ENCODE data around the gene PTPRJ.

DNA sequence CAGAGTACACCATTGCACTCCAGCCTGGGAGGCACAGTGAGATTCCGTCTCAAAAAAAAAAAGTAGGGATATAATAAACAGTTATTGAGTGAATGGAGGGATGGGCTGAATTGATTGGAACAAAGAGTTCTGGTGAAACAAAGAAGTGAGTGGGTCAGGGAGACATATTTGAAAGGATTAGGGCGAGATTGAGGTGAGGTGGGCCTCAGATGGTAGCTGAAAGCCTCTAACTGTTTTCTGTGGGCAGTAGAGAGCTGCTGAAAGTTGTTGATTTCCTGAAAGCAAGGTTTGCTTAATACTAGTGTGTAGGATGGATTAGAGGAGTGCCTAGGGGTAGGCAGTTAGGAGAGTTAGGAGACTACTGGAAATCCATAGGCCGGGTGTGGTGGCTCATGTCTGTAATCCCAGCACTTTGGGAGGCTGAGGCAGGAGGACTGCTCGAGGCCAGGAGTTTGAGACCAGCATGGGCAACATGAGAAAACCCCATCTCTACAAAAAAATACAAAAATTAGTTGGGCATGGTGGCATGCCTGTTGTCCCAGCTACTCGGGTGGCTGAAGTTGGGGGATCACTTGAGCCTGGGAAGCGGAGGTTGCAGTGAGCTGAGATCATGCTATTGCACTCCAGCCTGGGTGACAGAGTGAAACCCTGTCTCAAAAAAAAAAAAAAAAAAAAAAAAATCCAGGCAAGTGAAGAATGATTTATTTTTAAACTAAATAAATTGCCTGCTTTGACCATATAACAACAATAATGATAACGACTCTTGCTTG lies 41.4 kb upstream of the PTPRJ start:
- TF ChIP-seq, protein P1, sequence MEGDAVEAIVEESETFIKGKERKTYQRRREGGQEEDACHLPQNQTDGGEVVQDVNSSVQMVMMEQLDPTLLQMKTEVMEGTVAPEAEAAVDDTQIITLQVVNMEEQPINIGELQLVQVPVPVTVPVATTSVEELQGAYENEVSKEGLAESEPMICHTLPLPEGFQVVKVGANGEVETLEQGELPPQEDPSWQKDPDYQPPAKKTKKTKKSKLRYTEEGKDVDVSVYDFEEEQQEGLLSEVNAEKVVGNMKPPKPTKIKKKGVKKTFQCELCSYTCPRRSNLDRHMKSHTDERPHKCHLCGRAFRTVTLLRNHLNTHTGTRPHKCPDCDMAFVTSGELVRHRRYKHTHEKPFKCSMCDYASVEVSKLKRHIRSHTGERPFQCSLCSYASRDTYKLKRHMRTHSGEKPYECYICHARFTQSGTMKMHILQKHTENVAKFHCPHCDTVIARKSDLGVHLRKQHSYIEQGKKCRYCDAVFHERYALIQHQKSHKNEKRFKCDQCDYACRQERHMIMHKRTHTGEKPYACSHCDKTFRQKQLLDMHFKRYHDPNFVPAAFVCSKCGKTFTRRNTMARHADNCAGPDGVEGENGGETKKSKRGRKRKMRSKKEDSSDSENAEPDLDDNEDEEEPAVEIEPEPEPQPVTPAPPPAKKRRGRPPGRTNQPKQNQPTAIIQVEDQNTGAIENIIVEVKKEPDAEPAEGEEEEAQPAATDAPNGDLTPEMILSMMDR (CRISPR knock-in tag; IDR thresholded peaks at IDR 0.05), result no peak
- no peak for TF ChIP-seq NR3C1 (CRISPR knock-in tag; IDR thresholded peaks at IDR 0.05)
